ENCODE results near the gene TTC7B. TPM values are rescaled to one million over a fixed set of nuclear protein-coding genes. Genes with fewer than 3 reads are reported as not detected.

The TTC7B gene
- total RNA-seq, 1 donor from 2014 or later = 55.5 TPM

DNA sequence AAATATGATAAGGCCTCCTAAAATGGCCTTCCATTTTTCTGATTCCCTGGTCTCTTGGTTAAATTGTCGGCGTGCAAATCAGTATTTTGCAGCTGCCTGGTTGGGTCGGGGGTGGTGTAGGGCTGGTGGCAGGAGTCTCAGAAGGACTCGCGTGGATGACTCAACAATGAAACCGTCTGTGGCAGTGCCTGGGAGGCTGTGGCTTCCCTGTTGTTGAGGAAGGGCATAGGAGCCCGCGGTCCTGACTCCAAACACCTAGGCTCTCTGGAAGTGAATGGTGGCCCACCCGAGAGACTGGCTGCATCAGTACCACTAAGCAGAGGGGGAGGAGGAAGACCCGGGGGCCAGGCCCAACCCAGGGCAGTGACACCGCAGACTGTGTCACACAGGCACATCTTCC, 207.9 kb downstream of the TTC7B start:
- Histone ChIP-seq H3K27me3 (ENCODE audit: low read depth) (no peaks in the 10 kb centered on the region), H3K27ac (replicated peaks) (no peak overlapping the region), H3K4me1 (peaks cover 54% of the 10 kb centered on the region), H3K9me3 (replicated peaks) (no peaks in the 10 kb centered on the region), H3K36me3 (peaks cover 15% of the 10 kb centered on the region), H3K4me3 (no peak overlapping the region)
- intact Hi-C loops (cut with micrococcal nuclease) = no loop called here
- TF ChIP-seq, protein P1, sequence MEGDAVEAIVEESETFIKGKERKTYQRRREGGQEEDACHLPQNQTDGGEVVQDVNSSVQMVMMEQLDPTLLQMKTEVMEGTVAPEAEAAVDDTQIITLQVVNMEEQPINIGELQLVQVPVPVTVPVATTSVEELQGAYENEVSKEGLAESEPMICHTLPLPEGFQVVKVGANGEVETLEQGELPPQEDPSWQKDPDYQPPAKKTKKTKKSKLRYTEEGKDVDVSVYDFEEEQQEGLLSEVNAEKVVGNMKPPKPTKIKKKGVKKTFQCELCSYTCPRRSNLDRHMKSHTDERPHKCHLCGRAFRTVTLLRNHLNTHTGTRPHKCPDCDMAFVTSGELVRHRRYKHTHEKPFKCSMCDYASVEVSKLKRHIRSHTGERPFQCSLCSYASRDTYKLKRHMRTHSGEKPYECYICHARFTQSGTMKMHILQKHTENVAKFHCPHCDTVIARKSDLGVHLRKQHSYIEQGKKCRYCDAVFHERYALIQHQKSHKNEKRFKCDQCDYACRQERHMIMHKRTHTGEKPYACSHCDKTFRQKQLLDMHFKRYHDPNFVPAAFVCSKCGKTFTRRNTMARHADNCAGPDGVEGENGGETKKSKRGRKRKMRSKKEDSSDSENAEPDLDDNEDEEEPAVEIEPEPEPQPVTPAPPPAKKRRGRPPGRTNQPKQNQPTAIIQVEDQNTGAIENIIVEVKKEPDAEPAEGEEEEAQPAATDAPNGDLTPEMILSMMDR (IDR thresholded peaks at IDR 0.05; ENCODE audit: borderline replicate concordance) = no peak
- DNase-seq = no peak

DNA sequence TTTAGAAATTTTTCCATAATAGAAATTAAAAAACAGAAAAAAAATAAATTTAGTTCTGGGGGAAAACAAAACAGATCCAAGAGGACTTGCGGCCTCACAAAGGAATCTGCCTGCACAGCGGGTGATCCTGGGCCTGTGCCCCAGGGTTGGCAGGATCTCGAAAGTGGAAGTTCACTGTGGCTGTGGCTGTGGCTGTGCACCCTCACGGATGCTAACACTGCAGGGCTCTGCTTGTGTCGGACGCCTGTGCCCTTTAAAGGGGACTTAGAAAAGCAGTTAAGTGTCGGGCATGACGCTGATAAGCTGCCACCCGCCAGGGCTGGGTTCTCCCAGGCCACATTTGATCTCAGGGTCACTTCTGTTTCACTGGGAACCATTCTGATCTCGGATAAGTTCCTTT, 209.1 kb downstream of the TTC7B start:
- peak overlapping the region; percentile 43 for H3K27ac ChIP-seq (replicated peaks)

DNA sequence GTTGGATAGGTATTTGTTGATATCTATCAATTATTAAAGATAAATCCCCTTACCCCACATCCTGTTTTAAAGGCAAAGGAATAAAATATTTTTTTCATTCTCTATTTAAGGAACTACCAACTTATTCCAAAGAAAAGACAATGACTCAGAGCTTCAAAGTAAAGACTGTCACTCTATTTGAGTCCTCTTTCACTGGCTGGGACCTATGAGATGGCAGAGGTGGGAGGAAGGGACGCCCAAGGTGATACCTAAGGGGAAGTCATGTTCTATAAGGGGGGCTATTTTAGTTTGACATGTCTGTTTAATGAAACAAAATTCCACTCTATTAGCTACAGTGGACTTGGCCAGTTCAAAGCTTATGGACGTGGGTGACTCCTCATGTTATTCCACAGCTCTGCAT, 209.8 kb downstream of the TTC7B start:
- no peak for DNase-seq
- Histone ChIP-seq H3K36me3 (peaks cover 15% of the 10 kb centered on the region), H3K4me3 (no peak overlapping the region), H3K27me3 (ENCODE audit: low read depth) (no peaks in the 10 kb centered on the region), H3K4me1 (peaks cover 37% of the 10 kb centered on the region), H3K9me3 (replicated peaks) (no peaks in the 10 kb centered on the region), H3K27ac (replicated peaks) (no peak overlapping the region)
- intact Hi-C loops (cut with micrococcal nuclease) = no loop called here
- TF ChIP-seq, protein P1 (IDR thresholded peaks at IDR 0.05; ENCODE audit: borderline replicate concordance) = no peak

More for the DNA sequence above, 209.1 kb downstream of the TTC7B start:
- intact Hi-C loops (cut with micrococcal nuclease) = no loop called here
- no peaks in the 10 kb centered on the region for H3K27me3 ChIP-seq (ENCODE audit: low read depth)
- peak; percentile 41 for DNase-seq
- peaks cover 15% of the 10 kb centered on the region for H3K36me3 ChIP-seq
- H3K4me3 ChIP-seq = no peak overlapping the region
- TF ChIP-seq, protein P1 (IDR thresholded peaks at IDR 0.05; ENCODE audit: borderline replicate concordance) = no peak
- peaks cover 43% of the 10 kb centered on the region for H3K4me1 ChIP-seq
- H3K9me3 ChIP-seq (replicated peaks) = no peaks in the 10 kb centered on the region

DNA sequence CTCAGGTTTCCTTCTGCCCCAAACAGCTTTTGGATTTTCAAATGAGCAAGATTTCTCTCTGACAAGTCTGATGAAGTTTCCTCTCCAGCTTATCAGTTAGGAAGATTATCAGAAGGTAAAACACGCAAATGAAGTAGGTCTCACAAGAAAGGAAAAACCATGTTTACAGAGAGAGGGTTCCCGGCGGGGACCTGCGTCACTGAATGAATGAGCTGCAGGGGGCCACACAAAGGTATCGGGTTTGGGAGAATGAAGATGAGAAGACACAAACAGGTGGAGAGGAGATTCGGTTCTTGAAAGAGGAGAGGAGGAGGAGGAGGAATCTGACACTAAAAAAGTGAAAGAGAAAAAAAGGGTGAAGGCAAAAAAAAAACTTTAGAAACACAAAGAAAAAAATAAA, 210.8 kb downstream of the TTC7B start:
- no peak for DNase-seq
- Histone ChIP-seq H3K4me1 (peaks cover 37% of the 10 kb centered on the region), H3K27me3 (ENCODE audit: low read depth) (no peaks in the 10 kb centered on the region), H3K27ac (replicated peaks) (no peak overlapping the region), H3K4me3 (no peak overlapping the region), H3K36me3 (peaks cover 11% of the 10 kb centered on the region), H3K9me3 (replicated peaks) (no peaks in the 10 kb centered on the region)
- TF ChIP-seq, protein P1 (IDR thresholded peaks at IDR 0.05; ENCODE audit: borderline replicate concordance) = no peak
- intact Hi-C loops (cut with micrococcal nuclease) = no loop called here

DNA sequence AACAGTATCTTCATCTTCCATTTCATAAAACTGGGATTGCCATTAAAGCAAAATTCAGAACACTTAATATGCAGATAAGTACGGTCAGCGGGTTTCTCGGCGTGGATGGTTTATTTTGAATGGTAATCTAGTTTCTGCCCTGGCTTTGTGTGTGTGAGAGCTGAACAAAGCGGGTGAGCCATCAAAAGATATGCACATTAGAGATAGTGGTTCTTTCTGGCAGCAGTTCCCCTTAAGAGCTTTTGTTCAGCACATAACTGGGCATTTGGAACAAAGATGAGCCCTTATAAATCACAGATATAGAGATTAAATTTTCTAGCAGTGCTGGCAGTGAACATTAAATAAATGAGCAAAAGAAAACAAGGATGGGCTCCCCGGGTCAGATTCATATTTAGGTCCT, 211.9 kb downstream of the TTC7B start:
- peaks cover 38% of the 10 kb centered on the region for H3K4me1 ChIP-seq
- TF ChIP-seq, protein P1 (IDR thresholded peaks at IDR 0.05; ENCODE audit: borderline replicate concordance) = no peak
- intact Hi-C loops (cut with micrococcal nuclease) = no loop called here

DNA sequence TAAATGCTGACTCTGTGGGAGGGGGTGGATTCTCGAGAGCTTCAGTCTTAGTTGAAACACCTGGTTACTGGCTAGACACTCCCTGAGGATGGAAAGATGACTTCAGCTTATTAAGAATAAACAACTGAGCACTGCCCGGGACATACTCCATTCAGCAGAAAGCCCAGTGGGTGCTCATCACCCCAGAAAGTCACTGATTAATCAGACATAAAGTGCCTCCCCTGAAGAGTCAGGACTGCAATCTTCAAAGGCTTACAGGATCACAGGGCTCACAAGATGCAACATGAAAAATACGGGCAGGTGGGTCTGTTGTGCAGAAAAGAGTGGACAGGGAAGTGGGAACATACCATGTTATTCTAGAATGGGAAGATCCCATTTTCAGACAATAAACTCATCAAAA, 212.4 kb downstream of the TTC7B start:
- no peak overlapping the region for H3K27ac ChIP-seq (replicated peaks)
- DNase-seq = no peak
- H3K4me1 ChIP-seq = peaks cover 35% of the 10 kb centered on the region
- intact Hi-C loops (cut with micrococcal nuclease) = no loop called here
- no peaks in the 10 kb centered on the region for H3K9me3 ChIP-seq (replicated peaks)
- no peaks in the 10 kb centered on the region for H3K27me3 ChIP-seq (ENCODE audit: low read depth)
- TF ChIP-seq, protein P1 (IDR thresholded peaks at IDR 0.05; ENCODE audit: borderline replicate concordance) = no peak
- peaks cover 6% of the 10 kb centered on the region for H3K36me3 ChIP-seq
- no peak overlapping the region for H3K4me3 ChIP-seq

More for the DNA sequence above, 211.9 kb downstream of the TTC7B start:
- Histone ChIP-seq H3K9me3 (replicated peaks) (no peaks in the 10 kb centered on the region), H3K27me3 (ENCODE audit: low read depth) (no peaks in the 10 kb centered on the region), H3K36me3 (peaks cover 6% of the 10 kb centered on the region), H3K27ac (replicated peaks) (no peak overlapping the region), H3K4me3 (no peak overlapping the region)
- DNase-seq = no peak

All from left ventricle myocardium inferior (tissue), 1 donor.